Left lung (tissue), 10 donors: ENCODE measurements around the gene DLG5. TPM values are rescaled to one million over a fixed set of nuclear protein-coding genes. Genes with fewer than 3 reads are reported as not detected.

ENCODE experiments used
- ATAC-seq: fragments of 200-7000 bp; cut with Tn5 transposase; one replicate; pipeline ENCODE4 v1.9.1; 2020; ENCODE audit warnings: moderate library complexity
- DNase-seq, 4 donors: peaks; one replicate each; pipeline ENCODE4 v3.0.0-alpha.2; 2013 to 2020
- H3K27ac ChIP-seq, 2 donors: fragments of 200-600 bp; sonication (generic) in 1 of 2; one replicate each; pipeline versions ENCODE4 v1.5.0 to v1.8.0; 2020 to 2021
- H3K27me3 ChIP-seq, 2 donors: fragments of 200-600 bp; sonication (generic) in 1 of 2; one replicate each; pipeline versions ENCODE4 v1.5.0 to v1.8.0; 2020 to 2021
- H3K36me3 ChIP-seq, 2 donors: fragments of 200-600 bp; sonication (generic) in 1 of 2; one replicate each; pipeline versions ENCODE4 v1.5.0 to v1.8.0; 2020 to 2021
- H3K4me1 ChIP-seq, 2 donors: fragments of 200-600 bp; one replicate each; pipeline ENCODE4 v1.8.0; 2021
- H3K4me3 ChIP-seq, 2 donors: fragments of 200-600 bp; sonication (generic) in 1 of 2; one replicate each; pipeline versions ENCODE4 v1.5.0 to v1.8.0; 2020 to 2021; ENCODE audit warnings: mild to moderate bottlenecking in 1 of 2
- H3K9me3 ChIP-seq, 2 donors: fragments of 200-600 bp; sonication (generic) in 1 of 2; one replicate each; pipeline versions ENCODE4 v1.5.0 to v1.8.0; 2020 to 2021
- intact Hi-C, 2 donors: fragments of 100-400 bp; cut with DNase I; formaldehyde crosslinking; loops; one replicate each; pipeline versions ENCODE4 v1.11.2 to v1.14.2; 2022
- polyA plus RNA-seq, 6 donors: library from polyadenylated mRNA; unstranded; fragments of 120-200 nt; gene quantifications; one replicate each; pipeline ENCODE4 v1.2.1, GENCODE V29; 2013; ENCODE audit not compliant: insufficient read length in 6 of 6
- total RNA-seq, 2 donors: library from RNA; stranded (reverse); fragmentation: NEBNext Ultra II Directional; extraction: Animal tissue kit (Norgen Biotek cat#: 25700); gene quantifications; one replicate each; pipeline ENCODE4 v1.2.1, GENCODE V29; 2021
- TF ChIP-seq, protein P1 (sequence below), 2 donors: fragments of 200-600 bp; sonication (generic) in 1 of 2; IDR thresholded peaks; one replicate each; pipeline versions ENCODE4 v1.5.0 to v1.8.0; 2021; ENCODE audit warnings: antibody characterized with exemption in 2 of 2
- donor health status: DM: no; HTN: yes; CAD: no.
- donor health status: DM: no; HTN: no; CAD: no.

Gene DLG5
- total and polyA plus RNA-seq, 8 donors = 17.0 to 53.4 (median 49.0) TPM

DNA sequence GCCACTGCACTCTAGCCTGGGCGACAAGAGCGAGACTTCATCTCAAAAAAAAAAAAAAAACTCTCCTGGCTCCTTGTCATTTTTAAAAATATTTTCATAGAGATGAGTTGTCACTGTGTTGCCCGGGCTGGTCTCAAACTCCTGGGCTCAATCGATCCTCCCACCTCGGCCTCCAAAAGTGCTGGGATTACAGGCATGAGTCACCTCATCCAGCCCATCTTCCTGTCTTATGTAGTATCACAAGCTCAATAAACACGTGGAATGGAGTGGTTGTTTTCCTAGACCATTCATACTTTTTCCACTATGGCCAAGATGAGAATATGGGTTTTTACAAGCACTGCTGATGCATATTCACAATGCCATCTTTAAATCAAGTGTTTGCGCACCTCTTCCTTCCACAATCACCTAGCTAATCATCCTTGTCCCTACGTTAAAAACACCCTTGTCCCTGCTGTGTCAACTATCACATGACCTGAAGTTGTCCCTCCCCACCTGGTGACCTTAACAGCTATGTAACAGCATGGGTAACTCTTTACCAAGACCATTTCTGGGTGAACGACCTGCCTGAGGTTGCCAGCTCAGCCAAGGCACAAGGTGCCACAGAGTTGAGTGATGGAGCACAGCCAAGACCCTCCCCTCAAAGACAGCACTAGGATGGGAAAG is 21.3 kb downstream of the DLG5 start:
- Histone ChIP-seq H3K4me3 (no peak overlapping the region), H3K36me3 (no peaks in the 10 kb centered on the region), H3K27me3 (no peaks in the 10 kb centered on the region), H3K4me1 (peaks cover 0 to 5% of the 10 kb centered on the region in 2 donors), H3K9me3 (no peaks in the 10 kb centered on the region), H3K27ac (no peak overlapping the region)
- DNase-seq = no peak
- intact Hi-C loops = no loop called here
- ATAC-seq = no peak
- TF ChIP-seq, protein P1, sequence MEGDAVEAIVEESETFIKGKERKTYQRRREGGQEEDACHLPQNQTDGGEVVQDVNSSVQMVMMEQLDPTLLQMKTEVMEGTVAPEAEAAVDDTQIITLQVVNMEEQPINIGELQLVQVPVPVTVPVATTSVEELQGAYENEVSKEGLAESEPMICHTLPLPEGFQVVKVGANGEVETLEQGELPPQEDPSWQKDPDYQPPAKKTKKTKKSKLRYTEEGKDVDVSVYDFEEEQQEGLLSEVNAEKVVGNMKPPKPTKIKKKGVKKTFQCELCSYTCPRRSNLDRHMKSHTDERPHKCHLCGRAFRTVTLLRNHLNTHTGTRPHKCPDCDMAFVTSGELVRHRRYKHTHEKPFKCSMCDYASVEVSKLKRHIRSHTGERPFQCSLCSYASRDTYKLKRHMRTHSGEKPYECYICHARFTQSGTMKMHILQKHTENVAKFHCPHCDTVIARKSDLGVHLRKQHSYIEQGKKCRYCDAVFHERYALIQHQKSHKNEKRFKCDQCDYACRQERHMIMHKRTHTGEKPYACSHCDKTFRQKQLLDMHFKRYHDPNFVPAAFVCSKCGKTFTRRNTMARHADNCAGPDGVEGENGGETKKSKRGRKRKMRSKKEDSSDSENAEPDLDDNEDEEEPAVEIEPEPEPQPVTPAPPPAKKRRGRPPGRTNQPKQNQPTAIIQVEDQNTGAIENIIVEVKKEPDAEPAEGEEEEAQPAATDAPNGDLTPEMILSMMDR (IDR thresholded peaks at IDR 0.05) = no peak

DNA sequence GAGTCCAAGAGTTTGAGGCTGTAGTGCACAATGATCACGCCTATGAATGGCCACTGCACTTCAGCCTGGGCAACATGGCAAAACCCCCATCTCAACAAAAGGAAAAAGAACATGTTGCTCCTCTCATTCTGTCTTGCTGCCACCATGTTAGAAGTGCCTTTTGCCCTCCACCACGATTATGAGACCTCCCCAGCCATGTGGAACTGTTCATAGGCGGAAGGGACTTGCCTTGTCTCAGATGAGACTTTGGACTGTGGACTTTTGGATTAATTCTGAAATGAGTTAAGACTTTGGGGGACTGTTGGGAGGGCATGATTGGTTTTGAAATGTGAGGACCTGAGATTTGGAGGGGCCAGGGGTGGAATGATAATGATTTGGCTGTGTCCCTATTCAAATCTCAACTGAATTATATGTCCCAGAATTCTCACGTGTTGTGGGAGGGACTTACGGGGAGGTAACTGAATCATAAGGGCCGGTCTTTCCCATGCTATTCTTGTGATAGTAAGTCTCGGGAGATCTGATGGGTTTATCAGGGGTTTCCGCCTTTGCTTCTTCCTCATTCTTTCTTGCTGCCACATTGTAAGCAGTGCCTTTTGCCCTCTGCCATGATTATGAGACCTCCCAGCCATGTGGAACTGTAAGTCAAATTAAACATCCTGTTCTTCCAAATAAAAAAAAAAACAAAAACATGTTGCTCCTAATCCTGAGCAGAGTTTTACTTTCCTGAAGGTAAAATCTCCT is 22.3 kb downstream of the DLG5 start:
- H3K4me3 ChIP-seq = no peak overlapping the region
- TF ChIP-seq, protein P1 (IDR thresholded peaks at IDR 0.05) = no peak
- intact Hi-C loops = no loop called here
- H3K4me1 ChIP-seq = peaks cover 0 to 4% of the 10 kb centered on the region in 2 donors
- no peaks in the 10 kb centered on the region for H3K27me3 ChIP-seq
- no peaks in the 10 kb centered on the region for H3K36me3 ChIP-seq
- no peak for ATAC-seq
- no peak overlapping the region for H3K27ac ChIP-seq
- no peaks in the 10 kb centered on the region for H3K9me3 ChIP-seq
- no peak for DNase-seq

DNA sequence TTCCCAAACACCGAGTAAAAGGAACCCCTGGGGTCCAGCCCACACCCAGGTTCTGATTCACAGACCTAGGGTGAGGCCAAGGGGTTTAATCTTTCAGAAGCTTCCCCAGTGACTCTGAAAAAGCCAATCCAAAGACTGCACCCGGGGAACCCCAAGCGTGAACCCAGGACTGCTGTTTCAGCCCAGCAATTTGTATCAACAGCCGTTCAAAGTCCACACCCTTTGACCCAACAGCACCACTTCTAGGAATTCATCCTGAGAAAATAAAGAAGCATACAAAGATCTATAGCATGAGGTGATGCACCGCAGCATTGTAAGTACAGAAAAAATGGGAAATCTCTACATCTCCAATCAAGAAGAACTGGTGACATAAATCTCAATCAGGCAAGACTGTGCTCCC is 24.4 kb downstream of the DLG5 start:
- no peaks in the 10 kb centered on the region for H3K9me3 ChIP-seq
- no peak overlapping the region for H3K27ac ChIP-seq
- TF ChIP-seq, protein P1 (IDR thresholded peaks at IDR 0.05) = no peak
- intact Hi-C loops = no loop called here
- no peak for ATAC-seq
- H3K36me3 ChIP-seq = no peaks in the 10 kb centered on the region
- no peaks in the 10 kb centered on the region for H3K27me3 ChIP-seq
- DNase-seq = no peak
- H3K4me3 ChIP-seq = no peak overlapping the region
- peaks cover 4 to 14% of the 10 kb centered on the region in 2 donors for H3K4me1 ChIP-seq

DNA sequence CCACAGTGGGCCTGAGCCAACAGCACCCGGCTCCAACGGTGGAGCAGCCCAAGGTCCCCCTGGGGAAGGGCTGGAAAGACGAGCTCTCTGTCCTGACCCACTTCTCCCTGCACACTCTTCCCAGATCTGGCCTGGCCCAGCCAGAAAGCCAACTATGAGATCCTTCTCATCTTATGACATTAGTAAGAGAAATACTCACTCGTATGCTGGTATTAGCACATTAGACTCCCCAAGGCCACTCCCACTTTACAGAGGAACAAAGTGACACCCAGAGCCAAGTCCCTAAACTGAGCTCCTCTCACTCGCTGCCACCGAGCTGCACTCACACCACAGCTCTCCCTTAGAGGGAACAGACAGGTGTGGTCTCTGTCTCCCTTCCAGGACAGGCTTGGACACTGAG is 24.8 kb downstream of the DLG5 start:
- no peaks in the 10 kb centered on the region for H3K36me3 ChIP-seq
- H3K27ac ChIP-seq = no peak overlapping the region
- no peak for ATAC-seq
- H3K4me1 ChIP-seq = peaks cover 4 to 14% of the 10 kb centered on the region in 2 donors
- H3K27me3 ChIP-seq = no peaks in the 10 kb centered on the region
- no peak for DNase-seq
- TF ChIP-seq, protein P1 (IDR thresholded peaks at IDR 0.05) = no peak
- intact Hi-C loops = no loop called here
- H3K9me3 ChIP-seq = no peaks in the 10 kb centered on the region
- H3K4me3 ChIP-seq = no peak overlapping the region

DNA sequence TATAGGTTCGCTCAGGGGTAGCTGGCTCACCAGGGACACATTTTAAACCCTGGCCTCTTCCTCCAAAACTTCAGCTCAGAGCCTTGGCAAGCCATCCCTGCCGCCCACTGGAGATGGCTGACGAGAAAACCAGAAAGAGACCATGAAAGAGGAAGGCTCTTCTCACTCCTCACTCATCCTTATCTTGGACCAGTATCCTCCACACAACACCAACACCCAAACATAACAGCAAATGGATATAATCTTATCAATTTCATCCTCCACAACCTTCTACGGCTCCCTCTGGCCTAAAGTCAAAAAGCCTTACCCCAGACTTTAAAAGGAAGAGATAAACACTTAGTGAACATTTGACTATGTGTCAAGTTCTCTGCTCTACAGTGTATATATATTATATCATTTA is 26.9 kb downstream of the DLG5 start:
- TF ChIP-seq, protein P1 (IDR thresholded peaks at IDR 0.05) = no peak
- Histone ChIP-seq H3K4me3 (no peak overlapping the region), H3K4me1 (peaks cover 4 to 14% of the 10 kb centered on the region in 2 donors), H3K27ac (no peak overlapping the region), H3K27me3 (no peaks in the 10 kb centered on the region), H3K36me3 (no peaks in the 10 kb centered on the region), H3K9me3 (no peaks in the 10 kb centered on the region)
- DNase-seq (no peak), ATAC-seq (no peak)
- intact Hi-C loops = no loop called here
